Activated naive CD4-positive, alpha-beta T cell (primary cell): ENCODE results near the gene GGTLC1.
"Not testable (repeated sequence)": the region's sequence is repeated elsewhere in the genome, so short reads cannot be mapped to it uniquely, and the experiment has no call there.

Experiments used
- DNase-seq, 4 experiments: peaks; one replicate each; lab custom pipeline; 2025; lab: John Stamatoyannopoulos, UW

GGTLC1 gene

GRCh38 chr20:23988561-23988960, at the start of gene GGTLC1:
GGTLC1 (minus strand) TSS chr20:23988779; CDS start chr20:23986611, 2,168 bp downstream.
- no peak for DNase-seq

GRCh38 chr20:24034820-24035219, 46.2 kb upstream of the GGTLC1 start:
- DNase-seq, result no peak

- DNase-seq, result no peak
Observed at GRCh38 chr20:24033565-24033964, 45.0 kb upstream of the GGTLC1 start.

DNA sequence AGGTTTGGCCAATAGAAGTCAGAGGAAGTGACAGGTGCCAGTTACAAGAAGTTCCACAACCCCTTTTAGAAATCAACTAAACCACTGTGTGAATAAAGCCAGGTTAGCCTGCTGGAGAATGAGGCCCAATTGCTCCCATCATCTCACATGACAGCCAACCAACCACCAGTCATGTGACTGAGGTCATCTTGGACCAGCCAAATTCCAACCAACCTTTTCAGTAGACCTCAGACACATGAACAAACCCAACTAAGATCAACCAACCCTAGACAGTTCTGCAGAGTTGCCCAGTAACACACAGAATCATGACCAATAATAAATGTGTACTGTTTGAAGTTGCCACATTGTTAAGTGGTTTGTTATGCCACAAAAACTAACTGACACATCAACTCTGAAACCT, 44.6 kb upstream of the GGTLC1 start:
- DNase-seq, result no peak

DNA sequence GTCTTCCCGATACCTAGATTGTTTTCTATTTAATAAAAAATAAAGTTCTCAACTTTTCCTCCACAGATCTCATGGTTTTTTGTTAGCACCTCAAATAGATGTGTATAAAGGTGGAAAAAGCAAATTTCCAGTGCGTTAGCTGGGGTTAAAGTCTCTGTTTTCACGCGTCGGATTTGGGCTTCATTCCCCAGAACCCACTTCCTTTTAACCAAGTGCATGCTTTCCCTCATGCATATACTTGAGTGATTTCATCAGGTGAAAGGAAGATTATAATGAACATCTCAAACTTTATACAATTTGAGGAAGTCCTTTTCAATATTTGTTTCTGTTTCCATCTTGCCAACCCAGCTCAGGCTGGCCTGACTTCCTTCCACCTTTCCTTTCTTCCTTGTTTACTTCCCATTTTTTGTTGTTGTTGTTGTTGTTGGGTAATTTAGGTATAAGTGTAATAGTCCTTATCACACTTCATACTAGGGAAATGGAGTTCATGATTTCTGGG, 43.9 kb upstream of the GGTLC1 start:
- no peak for DNase-seq

DNA sequence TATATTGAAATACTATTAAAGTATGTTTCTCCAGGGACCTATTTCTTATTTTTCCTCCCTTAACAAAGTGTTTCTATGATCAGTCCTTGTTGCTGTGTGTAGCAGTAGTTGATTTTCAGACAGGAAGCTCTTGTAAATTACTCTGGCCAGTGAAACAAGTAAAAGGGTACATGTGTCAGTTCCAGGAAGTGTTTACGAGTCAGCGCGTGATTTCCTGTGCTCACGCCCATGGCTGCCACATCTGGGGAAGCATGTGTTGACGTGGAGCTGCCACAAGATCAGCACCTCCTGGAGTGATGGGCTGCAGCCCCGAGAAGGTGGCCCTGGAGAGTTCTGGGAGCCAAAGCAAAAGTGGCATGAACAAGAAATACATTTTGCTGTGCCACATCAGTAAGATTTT, 38.6 kb upstream of the GGTLC1 start:
- peak; percentile 6 to 64 (median 48) for DNase-seq

- no peak for DNase-seq
Observed at GRCh38 chr20:24022621-24023180, 34.1 kb upstream of the GGTLC1 start.

GRCh38 chr20:24018796-24019195, 30.2 kb upstream of the GGTLC1 start:
- no peak for DNase-seq

DNA sequence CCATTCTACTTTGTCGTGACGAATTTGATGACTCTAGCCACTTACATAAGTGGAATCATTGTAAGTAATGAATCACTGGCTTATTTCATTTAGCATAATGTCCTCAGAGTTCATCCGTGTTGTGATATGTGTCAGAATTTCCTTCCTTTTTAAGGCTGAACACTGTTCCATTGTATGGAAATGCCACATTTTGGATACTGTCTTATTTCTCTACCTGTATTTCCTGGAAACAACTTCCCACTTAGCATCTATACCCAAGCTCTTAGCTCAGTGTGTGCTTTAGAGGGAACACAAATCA, 28.8 kb upstream of the GGTLC1 start:
- DNase-seq, result no peak

DNA sequence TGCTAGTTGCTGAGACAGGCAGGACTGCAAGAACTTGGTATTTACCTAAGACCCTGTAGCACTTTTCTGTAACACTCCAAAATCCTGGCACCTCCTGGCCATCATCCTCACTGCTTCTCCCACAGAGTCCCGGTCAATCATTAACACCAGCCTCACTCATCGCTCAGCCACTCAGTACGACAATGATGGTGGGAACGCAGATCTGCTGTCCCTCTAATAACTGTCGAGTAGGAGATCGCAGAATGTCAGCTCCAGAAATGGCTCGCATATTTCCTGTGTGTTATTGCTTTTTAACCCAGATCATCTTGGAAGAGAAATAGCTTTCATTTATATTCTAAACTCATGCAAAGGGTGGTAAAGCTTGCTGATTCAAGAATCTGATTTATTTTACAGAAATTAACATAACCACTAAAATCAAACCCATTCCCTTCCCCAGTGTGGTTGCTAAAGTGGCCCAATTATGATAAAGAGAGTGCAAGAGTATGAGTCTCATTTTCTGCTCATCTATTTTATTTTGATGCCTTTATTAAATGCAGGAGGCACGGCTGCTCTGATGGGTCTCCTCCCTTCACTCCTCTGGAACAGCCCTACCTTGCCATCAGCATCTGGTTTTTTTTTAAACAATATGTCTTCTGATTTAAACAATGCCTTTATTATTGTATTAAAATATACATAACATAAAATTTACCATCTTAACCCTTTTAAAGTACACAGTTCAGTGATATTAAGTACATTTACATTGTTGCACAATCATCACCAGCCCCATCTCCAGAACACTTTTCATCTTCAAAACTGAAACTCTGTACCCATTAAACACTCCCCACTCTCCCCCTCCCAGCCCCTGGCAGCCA, 28.3 kb upstream of the GGTLC1 start:
- DNase-seq, result no peak

DNA sequence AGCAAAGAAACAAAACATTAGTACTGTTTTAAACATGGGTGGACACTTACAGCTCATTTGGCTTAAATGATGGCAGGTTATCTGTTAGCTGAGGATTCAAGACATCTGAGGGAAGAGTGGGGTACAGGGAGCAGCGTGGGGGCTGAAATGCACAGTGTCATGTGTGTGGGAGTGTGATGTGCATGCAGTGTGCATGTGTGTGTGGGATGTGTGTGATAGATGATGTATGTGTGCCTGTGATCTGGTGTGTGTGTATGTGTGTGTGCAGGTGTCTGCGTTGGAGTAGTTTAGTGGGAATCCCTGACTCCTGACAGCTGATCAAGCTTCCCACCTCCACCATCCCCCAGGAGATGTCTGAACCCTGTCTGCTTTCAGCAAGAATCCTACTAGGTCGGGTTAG, 25.4 kb upstream of the GGTLC1 start:
- DNase-seq, result no peak

DNA sequence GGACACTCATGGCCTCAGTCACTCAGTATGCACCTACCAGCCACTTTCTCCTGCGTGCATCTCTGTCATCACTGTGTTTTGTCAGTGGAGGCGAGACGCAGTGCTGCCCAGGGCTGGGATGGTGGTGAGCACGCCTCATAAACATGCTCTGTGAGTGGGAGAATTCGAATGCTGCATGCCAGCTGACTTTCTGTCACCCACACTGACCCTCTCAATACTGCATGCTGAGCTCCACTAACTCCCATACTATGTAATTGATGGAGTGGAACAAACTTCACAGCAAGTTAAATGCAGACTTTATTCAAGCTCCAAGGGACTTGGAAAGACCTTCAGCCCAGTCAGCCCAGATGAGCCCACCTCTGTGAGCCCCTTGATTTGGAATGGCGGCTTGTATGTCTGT, 22.7 kb upstream of the GGTLC1 start:
- no peak for DNase-seq

DNA sequence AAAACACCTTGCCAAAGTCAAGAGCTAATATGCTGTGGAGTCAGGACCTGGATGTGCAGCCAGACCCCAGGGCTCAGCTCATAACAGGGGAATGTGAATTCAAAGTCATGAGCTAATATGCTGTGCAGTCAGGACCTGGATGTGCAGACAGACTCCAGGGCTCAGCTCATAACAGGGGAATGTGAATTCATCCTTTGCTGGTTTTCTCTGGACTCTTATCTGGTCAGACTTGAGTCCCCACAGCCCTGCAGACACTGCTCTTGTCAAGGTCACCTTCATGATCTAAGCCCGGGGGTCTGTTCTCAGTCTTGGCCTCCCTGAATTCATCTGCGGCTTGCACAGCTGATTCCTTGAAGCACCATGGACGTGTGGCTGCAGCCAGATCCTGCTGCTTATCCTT, 19.2 kb upstream of the GGTLC1 start:
- DNase-seq, result no peak

DNA sequence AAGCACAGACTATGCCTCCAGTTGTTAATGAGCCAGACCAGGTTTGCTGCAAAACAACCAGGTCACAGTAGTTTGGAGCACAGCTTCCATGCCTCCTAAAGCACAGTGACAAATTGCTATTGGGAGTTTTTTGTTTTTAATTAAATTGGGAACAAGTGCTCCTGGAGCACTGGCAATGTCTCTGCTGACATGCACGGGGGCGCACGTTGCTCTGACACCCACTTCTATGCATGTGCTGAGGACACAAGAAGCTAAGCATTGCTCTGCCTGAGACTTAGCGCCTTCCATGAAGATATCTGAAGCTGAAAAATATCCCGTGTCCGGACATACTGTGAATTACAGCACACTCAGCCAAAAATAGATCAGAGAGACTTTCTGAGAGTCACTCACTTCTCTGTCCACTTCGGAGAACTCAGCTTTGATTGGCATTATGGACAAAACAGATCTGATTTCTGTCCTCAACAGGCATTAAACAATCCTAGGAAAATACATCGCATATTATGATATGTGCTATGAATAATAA, 18.6 kb upstream of the GGTLC1 start:
- no peak for DNase-seq

DNA sequence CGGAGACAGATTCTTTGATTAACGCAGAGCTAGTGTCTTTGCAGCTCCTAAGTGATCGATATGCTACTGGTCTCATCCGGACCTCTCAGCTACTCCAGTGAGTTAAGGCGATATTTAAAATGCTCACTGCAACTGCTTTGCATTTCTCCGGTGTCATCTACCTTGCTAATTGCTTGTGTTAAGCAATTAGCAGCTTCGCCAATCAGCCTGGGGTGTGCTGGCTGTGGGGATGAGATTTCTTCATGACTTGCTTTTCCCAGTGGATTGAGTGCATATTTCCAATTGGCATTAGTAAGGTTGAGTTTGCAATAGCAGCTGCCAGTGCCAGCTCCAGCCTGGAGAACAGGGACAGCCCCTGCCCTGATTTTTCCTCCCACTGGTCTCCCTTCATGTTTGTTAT, 18.0 kb upstream of the GGTLC1 start:
- DNase-seq, result no peak

DNA sequence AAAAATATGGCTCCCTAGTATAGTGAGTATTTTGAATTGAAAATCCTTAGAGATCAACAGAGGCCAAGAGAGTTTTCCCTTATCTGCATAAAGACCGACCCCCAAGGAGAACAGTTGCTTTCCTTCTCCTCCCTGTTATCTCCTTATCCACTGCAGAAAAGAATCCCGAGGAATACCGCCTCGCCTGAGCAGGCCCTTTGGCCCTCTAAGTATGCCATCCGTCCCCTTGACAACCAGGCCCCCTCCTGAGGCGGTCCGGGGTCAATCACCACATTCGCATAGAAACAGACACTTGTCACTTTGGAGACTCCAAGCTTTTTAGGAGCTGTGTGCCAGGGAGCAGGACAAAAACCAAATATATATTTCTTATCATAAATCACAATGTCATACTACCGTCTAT, 15.9 kb upstream of the GGTLC1 start:
- DNase-seq, result no peak

DNA sequence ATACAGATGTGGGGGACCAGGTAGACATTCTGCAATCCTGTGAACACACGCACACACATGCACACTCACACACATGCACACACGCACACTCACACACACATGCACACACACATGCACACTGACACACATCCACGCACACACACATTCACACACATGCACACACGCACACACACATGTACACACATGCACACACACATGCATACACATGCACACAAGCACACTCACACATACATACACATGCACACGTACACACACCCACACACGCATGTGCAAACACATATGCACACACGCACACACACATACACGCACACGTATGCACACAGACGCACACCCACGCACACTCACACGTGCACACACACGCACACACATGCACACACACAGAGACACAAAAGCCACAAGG, 14.3 kb upstream of the GGTLC1 start:
- no peak for DNase-seq

DNA sequence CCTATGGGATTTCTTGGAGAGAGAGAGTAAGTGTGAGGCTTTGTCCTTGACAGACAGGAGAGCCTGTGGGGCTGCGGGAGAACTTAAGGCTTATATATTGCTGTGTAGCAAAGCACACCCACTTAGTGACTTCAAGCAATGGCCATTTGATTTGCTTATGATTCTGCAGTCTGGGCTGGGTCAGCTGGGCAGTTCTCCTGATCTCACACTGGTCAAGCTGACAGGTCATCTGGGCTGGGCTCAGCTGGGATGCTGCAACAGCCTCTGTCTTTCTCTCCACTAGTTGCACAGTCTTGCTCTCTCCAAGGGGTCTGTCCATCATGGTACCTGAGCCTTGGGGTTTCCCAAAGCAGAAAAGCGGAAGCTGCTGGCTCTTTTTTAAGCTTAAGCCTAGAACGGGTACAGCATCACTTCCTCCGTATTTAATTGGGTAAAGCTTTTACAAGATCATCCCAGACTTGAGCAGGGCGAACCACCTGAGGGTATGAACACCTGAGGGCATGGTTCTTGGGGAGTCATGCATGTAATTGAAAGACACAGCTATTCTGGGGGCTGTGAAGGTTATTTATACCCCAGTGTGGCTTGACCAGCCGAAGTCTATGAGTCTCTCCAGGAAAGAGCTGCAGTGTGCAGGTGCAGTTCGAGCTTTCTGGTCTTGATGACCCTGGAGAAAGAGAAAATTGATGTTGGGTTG, 13.3 kb upstream of the GGTLC1 start:
- DNase-seq, result no peak

DNA sequence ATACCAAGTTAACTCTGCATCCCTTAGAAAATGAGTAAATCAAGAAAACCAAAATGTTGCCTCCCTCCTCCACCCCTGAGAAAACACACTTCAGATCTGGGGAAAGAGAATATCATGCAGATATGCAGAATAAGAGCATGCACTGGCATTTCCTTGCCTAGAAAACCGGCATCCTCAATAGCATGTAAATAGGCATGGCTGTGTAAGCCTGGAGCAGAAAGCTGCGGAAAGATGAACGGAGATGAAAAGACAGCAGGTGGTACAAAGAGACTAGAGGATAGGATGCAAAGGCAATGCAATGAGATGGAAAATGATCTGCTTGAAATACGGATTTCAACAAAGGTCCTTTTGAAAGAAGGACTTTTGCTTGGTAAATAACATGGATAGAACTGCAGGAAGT, 10.3 kb upstream of the GGTLC1 start:
- no peak for DNase-seq

GRCh38 chr20:23998392-23998791, 9.8 kb upstream of the GGTLC1 start:
- no peak for DNase-seq

GRCh38 chr20:23995905-23996666, 7.5 kb upstream of the GGTLC1 start:
- DNase-seq, result peak in 3 of 4 experiments; percentile 33 to 61 (median 53)

DNA sequence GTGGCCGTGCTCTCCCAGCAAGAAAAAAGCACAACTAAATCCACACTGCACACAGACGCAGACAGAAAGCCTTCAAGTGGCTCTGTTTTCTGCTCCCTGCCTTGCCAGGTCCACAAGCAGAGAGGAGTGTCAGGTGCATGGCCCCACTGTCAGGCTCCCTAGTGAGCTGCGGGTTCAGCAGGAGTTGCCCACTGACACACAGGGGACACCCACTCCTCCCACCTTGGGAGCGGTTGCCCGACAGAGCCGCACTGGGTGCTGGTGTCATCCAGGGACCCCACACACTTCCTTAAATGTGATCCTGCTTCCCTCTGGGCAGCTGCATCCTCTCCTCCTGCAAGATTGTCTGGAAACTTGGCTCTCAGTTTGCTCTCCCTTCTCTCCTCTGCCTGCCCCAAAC, 6.7 kb upstream of the GGTLC1 start:
- DNase-seq, result not testable (repeated sequence)
